Subcutaneous preadipocyte (primary cell): ENCODE measurements around the gene ATP5F1B. TPM values are rescaled to one million over a fixed set of nuclear protein-coding genes. Genes with fewer than 3 reads are reported as not detected.

Source experiments
- small RNA-seq: library from RNA; depleted of rRNA; stranded (forward); fragments of <200 nt; gene quantifications from one replicate; pipeline ENCODE3, GENCODE V24; 2012
- total RNA-seq: library from RNA; depleted of rRNA; stranded (reverse); fragments of >200 nt; gene quantifications from 2 replicates; pipeline ENCODE4 v1.2.3, GENCODE V29; 2012

The ATP5F1B gene
- total RNA-seq: 456 and 535 TPM in 2 replicates

GRCh38 chr12:56645717-56646446 lies at the start of gene ATP5F1B:
Gene ATP5F1B (minus strand): TSS chr12:56645984. CDS start chr12:56645963, 21 bp downstream.

GRCh38 chr12:56688129-56688845 lies 42.5 kb upstream of the ATP5F1B start, which contains the start of gene PTGES3:
Gene PTGES3 (minus strand): TSS chr12:56688284. CDS start chr12:56687999, 285 bp downstream.

GRCh38 chr12:56630180-56630632 lies 15.6 kb downstream of the ATP5F1B start, which contains the start of gene BAZ2A:
Gene BAZ2A (minus strand): TSS chr12:56630326. CDS start chr12:56617530, 12,796 bp downstream.

Small RNA genes within 50 kb of the gene (small RNA-seq; reads per million reads assigned to genes)
- gene RN7SL809P (not detected), gene RNU6-343P (not detected), gene SNORD59A (5,497 reads per million, percentile 100 among the genes with 10 or more reads in this experiment)

Other genes with a start within 250 kb of the ATP5F1B start
- gene TIMELESS, start 196.6 kb downstream of the ATP5F1B start, total RNA-seq: 7.3 and 10.4 TPM in 2 replicates
- not detected in 2 replicates for gene MIP, start 191.3 kb downstream of the ATP5F1B start, total RNA-seq
- 2.2 and 3.1 TPM in 2 replicates for gene SPRYD4, start 177.4 kb downstream of the ATP5F1B start, total RNA-seq
- gene GLS2, start 157.8 kb downstream of the ATP5F1B start, total RNA-seq: under 0.01 TPM in 1 of 2 replicates, not detected in the other
- gene RBMS2, start 124.2 kb downstream of the ATP5F1B start, total RNA-seq: 8.5 and 12.9 TPM in 2 replicates
- gene BAZ2A, start 15.7 kb downstream of the ATP5F1B start, total RNA-seq: 33.1 and 44.2 TPM in 2 replicates
- 83.4 and 102 TPM in 2 replicates for gene PTGES3, start 42.3 kb upstream of the ATP5F1B start, total RNA-seq
- gene NACA, start 79.3 kb upstream of the ATP5F1B start, total RNA-seq: 696 and 959 TPM in 2 replicates
- gene PRIM1, start 106.3 kb upstream of the ATP5F1B start, total RNA-seq: 15.1 and 27.2 TPM in 2 replicates
- gene HSD17B6, start 117.3 kb upstream of the ATP5F1B start, total RNA-seq: 0.78 and 1.1 TPM in 2 replicates